MCF 10A (cell line): Measurements from ENCODE around the gene BATF. TPM values are rescaled to one million over a fixed set of nuclear protein-coding genes. Genes with fewer than 3 reads are reported as not detected.
A peak's percentile ranks its signal among the peaks of the same experiment; 100 is the strongest.

Experiments
- BruUV-seq: library from RNA; stranded (reverse); fragments of 400-500 nt; replicated peaks from 2 replicates; lab custom pipeline; 2021; lab: Mats Ljungman, UMichigan
- CTCF ChIA-PET: fragments of 300-600 bp; sonication (Branson Sonifier 250); formaldehyde crosslinking; extraction: SDS; loops from one replicate; lab custom pipeline; 2021; ENCODE audit warnings: antibody characterized with exemption, inconsistent platforms; lab: Yijun Ruan, JAX
- POLR2A ChIA-PET: fragments of 300-600, 350-650 bp; sonication (Branson Sonifier 250); formaldehyde crosslinking; extraction: SDS; loops from one replicate; lab custom pipeline; 2020; ENCODE audit warnings: antibody characterized with exemption, inconsistent platforms; lab: Yijun Ruan, JAX
- DNase-seq: peaks from one replicate; pipeline ENCODE4 v3.0.0-alpha.2; 2018; ENCODE audit not compliant: unreplicated experiment
- H3K27ac Mint-ChIP-seq: one replicate; pipeline ENCODE4 v1.8.0; 2022; ENCODE audit warnings: mild to moderate bottlenecking, low read depth, mixed read lengths; ENCODE audit not compliant: unreplicated experiment
- H3K27me3 Mint-ChIP-seq: one replicate; pipeline ENCODE4 v1.8.0; 2022; ENCODE audit warnings: mixed read lengths; ENCODE audit not compliant: insufficient read depth, unreplicated experiment
- H3K36me3 Mint-ChIP-seq: one replicate; pipeline ENCODE4 v1.8.0; 2022; ENCODE audit warnings: mild to moderate bottlenecking, moderate library complexity, mixed read lengths; ENCODE audit not compliant: insufficient read depth, unreplicated experiment
- H3K4me1 Mint-ChIP-seq: one replicate; pipeline ENCODE4 v1.8.0; 2022; ENCODE audit warnings: mixed read lengths; ENCODE audit not compliant: insufficient read depth, unreplicated experiment
- H3K4me3 Mint-ChIP-seq: one replicate; pipeline ENCODE4 v1.8.0; 2022; ENCODE audit warnings: mild to moderate bottlenecking, moderate library complexity, mixed read lengths; ENCODE audit not compliant: unreplicated experiment
- H3K9me3 Mint-ChIP-seq: one replicate; pipeline ENCODE4 v1.8.0; 2022; ENCODE audit warnings: mixed read lengths; ENCODE audit not compliant: unreplicated experiment
- CTCF ChIP-seq: fragments of 200-600 bp; IDR thresholded peaks from one replicate; pipeline ENCODE4 v1.8.0; 2022; ENCODE audit warnings: antibody characterized with exemption, mild to moderate bottlenecking; ENCODE audit not compliant: unreplicated experiment
- intact Hi-C: fragments of 100-400 bp; cut with micrococcal nuclease; formaldehyde crosslinking; loops from 2 replicates; pipeline ENCODE4 v1.14.1; 2022
- total RNA-seq: library from RNA; stranded (reverse); gene quantifications from 2 replicates; pipeline ENCODE4 v1.2.3, GENCODE V29; 2022

Gene BATF
- total RNA-seq, 1 experiment from 2014 or later: not detected

- CTCF ChIA-PET: interaction anchor here (3.1 kb wide), 1 partner anchor 13 kb away, joined by 12 read pairs; no protein-coding TSS in a partner anchor
- no TSS peak for BruUV-seq
- POLR2A ChIA-PET: no interaction called here
- Mint-ChIP-seq H3K27me3 (no peaks in the 10 kb centered on the region), H3K9me3 (no peaks in the 10 kb centered on the region), H3K27ac (no peak overlapping the region), H3K4me3 (no peak overlapping the region), H3K4me1 (peaks cover 10% of the 10 kb centered on the region), H3K36me3 (no peaks in the 10 kb centered on the region)
- intact Hi-C loops: no loop called here
- DNase-seq: no peak
- no peak for TF ChIP-seq CTCF
These were observed 25.4 kb downstream of the BATF start for GRCh38 chr14:75547552-75548250.

- POLR2A ChIA-PET: no interaction called here
- H3K9me3 Mint-ChIP-seq: no peaks in the 10 kb centered on the region
These were observed 26.3 kb downstream of the BATF start for GRCh38 chr14:75548544-75548943.

GRCh38 chr14:75549169-75549568 lies 26.9 kb downstream of the BATF start:
- no peaks in the 10 kb centered on the region for H3K27me3 Mint-ChIP-seq
- H3K27ac Mint-ChIP-seq: no peak overlapping the region
- no TSS peak for BruUV-seq
- H3K4me3 Mint-ChIP-seq: no peak overlapping the region
- DNase-seq: no peak
- ChIA-PET CTCF (interaction anchor here (3.1 kb wide), 1 partner anchor 11 kb away, joined by 12 read pairs; no protein-coding TSS in a partner anchor), POLR2A (no interaction called here)
- peaks cover 24% of the 10 kb centered on the region for H3K4me1 Mint-ChIP-seq
- no peak for TF ChIP-seq CTCF
- no peaks in the 10 kb centered on the region for H3K9me3 Mint-ChIP-seq
- no peaks in the 10 kb centered on the region for H3K36me3 Mint-ChIP-seq
- intact Hi-C loops: no loop called here

More at GRCh38 chr14:75548544-75548943, 26.3 kb downstream of the BATF start:
- H3K4me1 Mint-ChIP-seq: peaks cover 17% of the 10 kb centered on the region
- no peaks in the 10 kb centered on the region for H3K27me3 Mint-ChIP-seq
- intact Hi-C loops: no loop called here
- no peak overlapping the region for H3K27ac Mint-ChIP-seq
- CTCF ChIA-PET: interaction anchor here (3.1 kb wide), 1 partner anchor 12 kb away, joined by 12 read pairs; no protein-coding TSS in a partner anchor
- H3K36me3 Mint-ChIP-seq: no peaks in the 10 kb centered on the region
- DNase-seq: no peak
- TF ChIP-seq CTCF: no peak
- no TSS peak for BruUV-seq
- no peak overlapping the region for H3K4me3 Mint-ChIP-seq

GRCh38 chr14:75551021-75551420 lies 28.8 kb downstream of the BATF start:
- Mint-ChIP-seq H3K27me3 (no peaks in the 10 kb centered on the region), H3K4me3 (no peak overlapping the region), H3K27ac (peak overlapping the region; percentile 24), H3K9me3 (peaks cover under 1% of the 10 kb centered on the region), H3K4me1 (peaks cover 36% of the 10 kb centered on the region), H3K36me3 (peaks cover 1% of the 10 kb centered on the region)
- TF ChIP-seq CTCF: no peak
- no TSS peak for BruUV-seq
- ChIA-PET CTCF (no interaction called here), POLR2A (no interaction called here)
- intact Hi-C loops: no loop called here
- no peak for DNase-seq
